ENCODE results near the gene ASIC4. TPM values are rescaled to one million over a fixed set of nuclear protein-coding genes. Genes with fewer than 3 reads are reported as not detected.

Gene ASIC4
- total RNA-seq, 2 donors from 2014 or later, result not detected

GRCh38 chr2:219573166-219573565 lies 58.9 kb downstream of the ASIC4 start:
- no peak for DNase-seq

GRCh38 chr2:219574484-219575311 lies 60.4 kb downstream of the ASIC4 start:
- DNase-seq (no peak), ATAC-seq (no peak)
- Histone ChIP-seq H3K27ac (no peak overlapping the region), H3K4me3 (no peak overlapping the region), H3K36me3 (replicated peaks in 1 of 2; ENCODE audit: insufficient read depth in 1 of 2, low read depth in 2 of 2) (no peaks in the 10 kb centered on the region), H3K9me3 (no peaks in the 10 kb centered on the region), H3K4me1 (peaks cover 36% of the 10 kb centered on the region), H3K27me3 (no peaks in the 10 kb centered on the region)
- TF ChIP-seq CTCF (IDR thresholded peaks at IDR 0.05) (no peak), POLR2A (IDR thresholded peaks at IDR 0.05) (no peak)
- WGBS, 2 donors, result 88 to 92% methylated on average over 16 to 18 of the region's 22 CpGs
- intact Hi-C loops (cut with DNase I), result no loop called here

More at GRCh38 chr2:219573166-219573565, 58.9 kb downstream of the ASIC4 start:
- Histone ChIP-seq H3K9me3 (no peaks in the 10 kb centered on the region), H3K4me3 (no peak overlapping the region), H3K27ac (no peak overlapping the region), H3K36me3 (replicated peaks in 1 of 2; ENCODE audit: insufficient read depth in 1 of 2, low read depth in 2 of 2) (no peaks in the 10 kb centered on the region), H3K27me3 (no peaks in the 10 kb centered on the region), H3K4me1 (peaks cover 39% of the 10 kb centered on the region)
- intact Hi-C loops (cut with DNase I), result no loop called here
- 71 to 75% methylated on average over 5 of the region's 5 CpGs for WGBS, 2 donors
- no peak for ATAC-seq
- no peak for TF ChIP-seq CTCF (IDR thresholded peaks at IDR 0.05)
- no peak for TF ChIP-seq POLR2A (IDR thresholded peaks at IDR 0.05)

- peaks cover 30% of the 10 kb centered on the region for H3K4me1 ChIP-seq
These were observed 61.6 kb downstream of the ASIC4 start for GRCh38 chr2:219575566-219576504.

More at GRCh38 chr2:219575566-219576504, 61.6 kb downstream of the ASIC4 start:
- TF ChIP-seq CTCF (IDR thresholded peaks at IDR 0.05), result no peak
- no peak for TF ChIP-seq POLR2A (IDR thresholded peaks at IDR 0.05)
- Histone ChIP-seq H3K4me3 (no peak overlapping the region), H3K9me3 (no peaks in the 10 kb centered on the region), H3K36me3 (replicated peaks in 1 of 2; ENCODE audit: insufficient read depth in 1 of 2, low read depth in 2 of 2) (no peaks in the 10 kb centered on the region), H3K27ac (no peak overlapping the region), H3K27me3 (no peaks in the 10 kb centered on the region)
- no peak for DNase-seq
- 58 to 67% methylated on average over 6 of the region's 6 CpGs for WGBS, 2 donors
- intact Hi-C loops (cut with DNase I), result no loop called here
- no peak for ATAC-seq

Data from body of pancreas (tissue), 4 donors.